Activated CD4-positive, alpha-beta memory T cell treated with anti-CD3 and anti-CD28 coated beads for 36 hours (primary cell): ENCODE measurements around the gene LHB. TPM values are rescaled to one million over a fixed set of nuclear protein-coding genes. Genes with fewer than 3 reads are reported as not detected.
A peak's percentile ranks its signal among the peaks of the same experiment; 100 is the strongest.

Experiments used
- CTCF ChIA-PET: fragments of 350-600 bp; sonication (Branson Sonifier 250); formaldehyde crosslinking; loops from one replicate; lab custom pipeline; 2021; ENCODE audit warnings: antibody characterized with exemption, inconsistent platforms; lab: Charles Lee
- POLR2A ChIA-PET: fragments of 350-600 bp; sonication (Branson Sonifier 250); formaldehyde crosslinking; loops from one replicate; lab custom pipeline; 2021; ENCODE audit warnings: antibody characterized with exemption; lab: Charles Lee
- DNase-seq: peaks from one replicate; pipeline ENCODE4 v3.0.0-alpha.2; 2020
- H3K27ac Mint-ChIP-seq: one replicate; pipeline ENCODE4 v1.8.0; 2021; ENCODE audit warnings: mixed read lengths
- H3K27me3 Mint-ChIP-seq: one replicate; pipeline ENCODE4 v1.8.0; 2021; ENCODE audit warnings: mixed read lengths
- H3K36me3 Mint-ChIP-seq: one replicate; pipeline ENCODE4 v1.8.0; 2021; ENCODE audit warnings: mixed read lengths
- H3K4me1 Mint-ChIP-seq: one replicate; pipeline ENCODE4 v1.8.0; 2021; ENCODE audit warnings: low read depth, mixed read lengths
- H3K4me3 Mint-ChIP-seq: one replicate; pipeline ENCODE4 v1.8.0; 2021; ENCODE audit warnings: mild to moderate bottlenecking, mixed read lengths
- H3K9me3 Mint-ChIP-seq: one replicate; pipeline ENCODE4 v1.8.0; 2021; ENCODE audit warnings: mixed read lengths
- intact Hi-C: fragments of 100-400 bp; cut with micrococcal nuclease; formaldehyde crosslinking; loops from one replicate; pipeline ENCODE4 v1.15.1; 2023
- total RNA-seq, 2 experiments: library from RNA; stranded (reverse); gene quantifications; one replicate each; pipeline ENCODE4 v1.2.3, GENCODE V29; 2021

LHB gene
- total RNA-seq, 2 experiments from 2014 or later, result 0.48 TPM; not detected in 1

- no peak overlapping the region for H3K27ac Mint-ChIP-seq
- no peaks in the 10 kb centered on the region for H3K9me3 Mint-ChIP-seq
- POLR2A ChIA-PET, result interaction anchor here (0.6 to 2.3 kb wide), 3 partner anchors 8 to 24 kb away, joined by 3 to 7 read pairs (median 4); partner anchors contain the start of genes GYS1 and RUVBL2
- peaks cover 7% of the 10 kb centered on the region for H3K36me3 Mint-ChIP-seq
- DNase-seq, result peak; percentile 74
- H3K4me1 Mint-ChIP-seq, result peaks cover 37% of the 10 kb centered on the region
- CTCF ChIA-PET, result interaction anchor here (1.0 to 5.7 kb wide), 5 partner anchors 14 to 143 kb away, joined by 3 to 42 read pairs (median 3); partner anchors contain the start of gene RUVBL2
- H3K4me3 Mint-ChIP-seq, result peak overlapping the region; percentile 79
- intact Hi-C loops, result no loop called here
- peaks cover 4% of the 10 kb centered on the region for H3K27me3 Mint-ChIP-seq
Measured at GRCh38 chr19:49017666-49018351, 918 bp upstream of the LHB start.

DNA sequence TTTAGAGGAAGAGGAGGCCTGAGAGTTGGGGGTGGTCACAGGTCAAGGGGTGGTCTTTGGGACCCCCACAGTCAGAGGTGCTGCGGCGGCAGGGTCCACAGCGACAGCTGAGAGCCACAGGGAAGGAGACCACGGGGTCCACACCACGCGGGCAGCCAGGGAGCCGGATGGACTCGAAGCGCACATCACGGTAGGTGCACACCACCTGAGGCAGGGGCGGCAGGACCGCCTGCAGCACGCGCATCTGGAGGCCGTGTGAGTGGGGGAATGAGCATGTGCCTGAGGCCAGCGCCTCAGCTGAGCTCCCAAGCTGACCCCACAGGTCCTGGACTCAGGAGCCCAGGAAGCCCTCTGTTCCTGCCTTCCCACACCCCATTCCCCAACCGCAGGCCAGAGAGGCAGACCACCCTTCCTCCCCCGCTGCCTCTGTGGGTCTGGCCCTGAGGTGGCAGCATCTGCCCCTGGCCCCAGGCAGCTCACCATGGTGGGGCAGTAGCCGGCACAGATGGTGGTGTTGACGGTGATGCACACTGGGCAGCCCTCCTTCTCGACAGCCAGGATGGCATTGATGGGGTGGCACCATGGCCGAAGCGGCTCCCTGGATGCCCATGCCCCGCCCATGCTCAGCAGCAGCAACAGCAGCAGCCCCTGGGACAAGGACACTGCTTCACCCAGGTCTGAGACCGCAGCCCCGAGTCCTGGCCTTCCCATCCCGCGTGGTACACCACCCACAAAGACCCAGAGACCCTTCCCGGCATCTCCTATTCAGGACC, 638 bp downstream of the LHB start:
- DNase-seq, result no peak
- Mint-ChIP-seq H3K4me1 (peaks cover 30% of the 10 kb centered on the region), H3K27ac (no peak overlapping the region), H3K4me3 (no peak overlapping the region), H3K27me3 (peaks cover 4% of the 10 kb centered on the region), H3K9me3 (no peaks in the 10 kb centered on the region), H3K36me3 (peaks cover 7% of the 10 kb centered on the region)
- ChIA-PET POLR2A (no interaction called here), CTCF (interaction anchor here (1.0 kb wide), 1 partner anchor 23 kb away, joined by 3 read pairs; the partner anchor contains the start of genes GYS1 and RUVBL2)
- intact Hi-C loops, result no loop called here

DNA sequence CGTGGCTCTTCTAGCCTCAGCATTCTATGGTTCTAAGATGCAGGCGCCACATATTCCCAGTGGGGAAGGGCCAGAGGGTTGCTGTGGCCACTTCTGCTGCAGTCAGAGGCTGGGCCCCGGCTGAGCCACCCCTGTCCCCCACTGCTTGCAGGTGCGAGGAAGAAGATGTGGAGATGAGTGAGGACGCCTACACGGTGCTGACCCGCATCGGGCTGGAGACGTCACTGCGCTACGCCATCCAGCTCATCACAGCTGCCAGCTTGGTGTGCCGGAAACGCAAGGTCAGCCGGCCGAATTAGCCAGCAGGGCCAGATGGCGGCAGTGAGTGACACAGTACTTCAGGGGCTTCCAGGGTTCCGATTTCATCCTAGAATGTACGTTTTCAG, 2.0 kb downstream of the LHB start:
- no peak for DNase-seq
- CTCF ChIA-PET, result no interaction called here
- Mint-ChIP-seq H3K4me1 (peaks cover 20% of the 10 kb centered on the region), H3K9me3 (no peaks in the 10 kb centered on the region), H3K27me3 (peaks cover 4% of the 10 kb centered on the region), H3K4me3 (no peak overlapping the region), H3K36me3 (peaks cover 7% of the 10 kb centered on the region), H3K27ac (no peak overlapping the region)
- intact Hi-C loops, result no loop called here
- POLR2A ChIA-PET, result no interaction called here

DNA sequence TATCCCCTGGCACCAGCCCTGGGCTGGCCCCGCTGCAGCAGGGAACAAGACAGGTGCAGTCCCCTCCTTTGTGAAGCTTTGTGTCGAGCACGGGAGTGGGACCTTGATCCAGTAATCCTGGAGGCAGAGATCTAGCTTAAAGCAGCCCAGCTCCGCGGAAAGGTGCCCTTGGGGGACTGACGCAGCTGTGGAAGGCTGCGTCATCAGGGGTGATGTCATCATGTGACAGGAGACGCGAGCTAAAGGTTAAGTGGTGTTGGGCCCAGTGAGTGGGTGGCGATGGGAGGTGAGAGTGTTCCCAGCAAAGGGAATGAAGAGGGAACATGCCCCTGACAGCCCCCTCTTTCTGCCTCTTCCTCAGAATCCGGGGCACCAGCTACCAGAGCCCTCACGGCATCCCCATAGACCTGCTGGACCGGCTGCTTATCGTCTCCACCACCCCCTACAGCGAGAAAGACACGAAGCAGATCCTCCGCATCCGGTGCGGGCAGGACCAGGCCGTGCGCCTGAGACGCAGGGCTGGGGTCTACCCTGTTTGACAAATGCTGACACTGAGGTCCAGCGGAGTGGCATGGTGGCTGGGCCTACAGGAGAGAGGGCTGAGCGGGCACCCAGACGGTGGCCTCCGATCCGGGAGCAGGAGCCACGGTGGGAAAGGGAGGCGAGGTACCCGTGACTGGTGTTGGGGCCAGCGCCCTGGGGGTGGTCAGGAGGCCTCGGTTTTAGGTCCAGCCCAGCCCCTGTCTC, 2.6 kb downstream of the LHB start:
- no peak for DNase-seq
- no peaks in the 10 kb centered on the region for H3K9me3 Mint-ChIP-seq
- H3K4me3 Mint-ChIP-seq, result no peak overlapping the region
- peaks cover 17% of the 10 kb centered on the region for H3K4me1 Mint-ChIP-seq
- ChIA-PET CTCF (interaction anchor here (1.4 kb wide), 2 partner anchors 15 to 21 kb away, joined by 4 to 5 read pairs; partner anchors contain the start of genes GYS1 and RUVBL2), POLR2A (interaction anchor here (0.5 to 0.8 kb wide), 2 partner anchors 14 to 322 kb away, joined by 3 to 4 read pairs; no protein-coding TSS in a partner anchor)
- peaks cover 7% of the 10 kb centered on the region for H3K36me3 Mint-ChIP-seq
- H3K27ac Mint-ChIP-seq, result no peak overlapping the region
- peaks cover 4% of the 10 kb centered on the region for H3K27me3 Mint-ChIP-seq
- intact Hi-C loops, result no loop called here

DNA sequence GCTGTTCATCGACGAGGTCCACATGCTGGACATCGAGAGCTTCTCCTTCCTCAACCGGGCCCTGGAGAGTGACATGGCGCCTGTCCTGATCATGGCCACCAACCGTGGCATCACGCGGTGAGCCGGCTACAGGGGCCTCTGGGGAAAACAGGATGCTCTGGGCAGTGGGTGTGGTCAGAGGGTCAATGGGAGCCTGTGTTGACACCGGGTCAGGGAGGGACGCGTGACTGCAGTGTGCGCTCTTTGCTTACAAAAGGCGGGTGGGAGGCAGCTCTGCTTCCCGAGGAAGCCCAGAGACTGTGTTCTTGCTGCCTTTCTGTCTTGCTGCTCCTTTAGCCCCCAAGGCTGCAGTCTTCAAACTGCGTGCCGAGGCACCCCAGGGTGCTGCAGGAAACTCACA, 5.7 kb downstream of the LHB start:
- intact Hi-C loops, result no loop called here
- H3K4me3 Mint-ChIP-seq, result no peak overlapping the region
- ChIA-PET CTCF (interaction anchor here (1.4 kb wide), 1 partner anchor 13 kb away, joined by 3 read pairs; no protein-coding TSS in a partner anchor), POLR2A (no interaction called here)
- H3K27ac Mint-ChIP-seq, result no peak overlapping the region
- H3K36me3 Mint-ChIP-seq, result peaks cover 13% of the 10 kb centered on the region
- H3K27me3 Mint-ChIP-seq, result no peaks in the 10 kb centered on the region
- DNase-seq, result no peak
- H3K9me3 Mint-ChIP-seq, result no peaks in the 10 kb centered on the region
- H3K4me1 Mint-ChIP-seq, result no peaks in the 10 kb centered on the region

- no peaks in the 10 kb centered on the region for H3K27me3 Mint-ChIP-seq
- POLR2A ChIA-PET, result interaction anchor here (0.5 to 1.1 kb wide), 2 partner anchors 7 to 61 kb away, joined by 3 to 4 read pairs; no protein-coding TSS in a partner anchor
- intact Hi-C loops, result no loop called here
- CTCF ChIA-PET, result interaction anchor here (0.8 kb wide), 1 partner anchor 9 kb away, joined by 4 read pairs; no protein-coding TSS in a partner anchor
- no peaks in the 10 kb centered on the region for H3K9me3 Mint-ChIP-seq
- H3K4me3 Mint-ChIP-seq, result no peak overlapping the region
- H3K4me1 Mint-ChIP-seq, result no peaks in the 10 kb centered on the region
- H3K27ac Mint-ChIP-seq, result no peak overlapping the region
- H3K36me3 Mint-ChIP-seq, result peaks cover 11% of the 10 kb centered on the region
- no peak for DNase-seq
Measured at GRCh38 chr19:49010453-49010852, 6.4 kb downstream of the LHB start.

GRCh38 chr19:49009828-49010227, 7.1 kb downstream of the LHB start:
- ChIA-PET CTCF (interaction anchor here (0.8 kb wide), 1 partner anchor 9 kb away, joined by 4 read pairs; no protein-coding TSS in a partner anchor), POLR2A (interaction anchor here (1.1 kb wide), 1 partner anchor 8 kb away, joined by 4 read pairs; no protein-coding TSS in a partner anchor)
- Mint-ChIP-seq H3K27ac (no peak overlapping the region), H3K27me3 (no peaks in the 10 kb centered on the region), H3K4me3 (no peak overlapping the region), H3K36me3 (peaks cover 14% of the 10 kb centered on the region), H3K4me1 (no peaks in the 10 kb centered on the region), H3K9me3 (no peaks in the 10 kb centered on the region)
- no peak for DNase-seq
- intact Hi-C loops, result no loop called here

- no peaks in the 10 kb centered on the region for H3K9me3 Mint-ChIP-seq
- no peaks in the 10 kb centered on the region for H3K27me3 Mint-ChIP-seq
- CTCF ChIA-PET, result no interaction called here
- POLR2A ChIA-PET, result no interaction called here
- intact Hi-C loops, result no loop called here
- no peaks in the 10 kb centered on the region for H3K4me1 Mint-ChIP-seq
- H3K4me3 Mint-ChIP-seq, result no peak overlapping the region
- H3K36me3 Mint-ChIP-seq, result peaks cover 20% of the 10 kb centered on the region
- no peak overlapping the region for H3K27ac Mint-ChIP-seq
- DNase-seq, result no peak
Measured at GRCh38 chr19:49006905-49007304, 10.0 kb downstream of the LHB start.

DNA sequence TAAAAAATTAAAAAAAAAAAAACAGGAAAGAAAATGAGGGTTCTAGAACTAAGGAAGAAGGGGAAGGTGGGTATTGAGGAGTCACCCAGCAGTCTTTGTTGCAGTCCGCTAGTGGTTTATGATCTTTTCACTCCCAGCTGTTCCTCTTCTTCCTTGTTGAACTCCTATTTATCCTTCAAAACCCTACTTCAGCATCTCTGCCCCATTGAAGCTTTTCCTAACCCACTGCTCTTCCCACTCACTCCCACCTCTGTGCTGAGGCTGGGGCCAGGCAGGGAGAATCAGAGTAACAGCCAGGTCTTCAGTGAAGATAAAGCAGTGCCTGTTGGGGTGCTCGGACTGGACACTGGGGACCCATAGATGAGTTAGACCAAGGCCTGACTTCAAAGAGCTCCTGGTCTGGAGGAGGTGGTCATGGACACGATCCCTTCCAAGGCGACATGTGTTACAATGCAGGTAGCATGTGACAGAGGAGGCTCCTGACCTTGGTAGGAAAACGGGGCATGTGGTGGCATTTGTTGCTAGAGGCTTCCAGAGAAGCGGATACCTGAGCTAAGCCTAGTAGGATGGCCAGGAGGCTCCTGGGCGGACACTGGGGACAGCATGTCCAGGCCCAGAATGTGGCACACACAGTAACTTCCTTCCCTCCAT, 11.8 kb downstream of the LHB start:
- no peaks in the 10 kb centered on the region for H3K4me1 Mint-ChIP-seq
- no peak overlapping the region for H3K4me3 Mint-ChIP-seq
- intact Hi-C loops, result no loop called here
- H3K27me3 Mint-ChIP-seq, result no peaks in the 10 kb centered on the region
- DNase-seq, result no peak
- POLR2A ChIA-PET, result no interaction called here
- H3K9me3 Mint-ChIP-seq, result no peaks in the 10 kb centered on the region
- H3K36me3 Mint-ChIP-seq, result peaks cover 20% of the 10 kb centered on the region
- CTCF ChIA-PET, result interaction anchor here (1.8 kb wide), 1 partner anchor 12 kb away, joined by 5 read pairs; the partner anchor contains the start of genes GYS1 and RUVBL2
- no peak overlapping the region for H3K27ac Mint-ChIP-seq

DNA sequence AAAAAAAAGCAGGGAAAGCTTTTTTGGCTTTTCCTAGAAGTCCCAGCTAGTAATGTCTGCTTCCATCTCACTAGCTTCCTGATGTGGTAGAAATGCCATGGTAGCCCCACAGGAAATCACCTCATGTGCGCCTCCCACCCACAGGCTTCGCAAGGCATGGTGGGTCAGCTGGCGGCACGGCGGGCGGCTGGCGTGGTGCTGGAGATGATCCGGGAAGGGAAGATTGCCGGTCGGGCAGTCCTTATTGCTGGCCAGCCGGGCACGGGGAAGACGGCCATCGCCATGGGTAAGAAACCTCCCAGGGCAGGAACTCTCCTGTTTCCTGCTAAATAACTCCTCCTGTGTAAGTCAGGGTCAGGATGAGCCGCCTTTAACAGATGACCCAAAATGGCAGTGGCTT, 12.8 kb downstream of the LHB start:
- no peak for DNase-seq
- CTCF ChIA-PET, result interaction anchor here (1.1 to 1.3 kb wide), 3 partner anchors 14 to 216 kb away, joined by 3 to 4 read pairs (median 3); no protein-coding TSS in a partner anchor
- Mint-ChIP-seq H3K27me3 (no peaks in the 10 kb centered on the region), H3K36me3 (peaks cover 27% of the 10 kb centered on the region), H3K9me3 (no peaks in the 10 kb centered on the region), H3K27ac (no peak overlapping the region), H3K4me1 (peaks cover 5% of the 10 kb centered on the region), H3K4me3 (no peak overlapping the region)
- intact Hi-C loops, result no loop called here
- POLR2A ChIA-PET, result no interaction called here
